Mesendoderm (in vitro differentiated cells): ENCODE measurements around the gene RABGAP1L.
"Not testable (repeated sequence)": the region's sequence is repeated elsewhere in the genome, so short reads cannot be mapped to it uniquely, and the experiment has no call there.

Source experiments
- DNase-seq: peaks from one replicate; pipeline ENCODE4 v3.0.0; 2013
- H2AK5ac ChIP-seq: 2 replicates; pipeline ENCODE4 v1.6.1; 2013; ENCODE audit warnings: low read length, inconsistent platforms
- H2BK120ac ChIP-seq: 2 replicates; pipeline ENCODE4 v1.6.1; 2013; ENCODE audit warnings: low read depth, mild to moderate bottlenecking, low read length, moderate library complexity, mixed read lengths
- H2BK15ac ChIP-seq: replicated peaks from 2 replicates; pipeline ENCODE4 v1.6.1; 2013; ENCODE audit warnings: low read depth, mild to moderate bottlenecking, moderate library complexity
- H2BK5ac ChIP-seq: 2 replicates; pipeline ENCODE4 v1.6.1; 2013; ENCODE audit warnings: low read length, inconsistent platforms
- H3K18ac ChIP-seq: 2 replicates; pipeline ENCODE4 v1.6.1; 2013; ENCODE audit warnings: mild to moderate bottlenecking, low read length, mixed read lengths
- H3K23ac ChIP-seq: one replicate; pipeline ENCODE4 v1.6.1; 2013; ENCODE audit warnings: low read length
- H3K27ac ChIP-seq: 2 replicates; pipeline ENCODE4 v1.5.1; 2013; ENCODE audit warnings: low read depth, mild to moderate bottlenecking, inconsistent platforms, low read length, moderate library complexity
- H3K27me3 ChIP-seq: 2 replicates; pipeline ENCODE4 v1.6.1; 2013; ENCODE audit warnings: low read length, control low read depth, mild to moderate bottlenecking, inconsistent platforms; ENCODE audit not compliant: insufficient read depth, poor library complexity
- H3K36me3 ChIP-seq: 2 replicates; pipeline ENCODE4 v1.6.1; 2013; ENCODE audit warnings: low read length, inconsistent platforms; ENCODE audit not compliant: control insufficient read depth, insufficient read depth
- H3K4ac ChIP-seq: one replicate; pipeline ENCODE4 v1.6.1; 2013; ENCODE audit warnings: low read depth, mild to moderate bottlenecking, low read length, moderate library complexity
- H3K4me1 ChIP-seq: 2 replicates; pipeline ENCODE4 v1.6.1; 2013; ENCODE audit warnings: low read depth, low read length, inconsistent platforms; ENCODE audit not compliant: control insufficient read depth
- H3K4me2 ChIP-seq: 2 replicates; pipeline ENCODE4 v1.6.1; 2013; ENCODE audit warnings: low read length
- H3K4me3 ChIP-seq: 2 replicates; pipeline ENCODE4 v1.5.1; 2013; ENCODE audit warnings: mild to moderate bottlenecking, low read length
- H3K56ac ChIP-seq: one replicate; pipeline ENCODE4 v1.6.1; 2013; ENCODE audit warnings: low read length
- H3K79me1 ChIP-seq: 2 replicates; pipeline ENCODE4 v1.6.1; 2013; ENCODE audit warnings: low read length, inconsistent platforms
- H3K79me2 ChIP-seq: 2 replicates; pipeline ENCODE4 v1.6.1; 2013; ENCODE audit warnings: mild to moderate bottlenecking, low read length; ENCODE audit not compliant: control insufficient read depth, insufficient read depth
- H3K9ac ChIP-seq: 2 replicates; pipeline ENCODE4 v1.6.1; 2013; ENCODE audit warnings: low read length, inconsistent platforms
- H4K5ac ChIP-seq: one replicate; pipeline ENCODE4 v1.6.1; 2013; ENCODE audit warnings: low read length
- H4K8ac ChIP-seq: one replicate; pipeline ENCODE4 v1.6.1; 2013; ENCODE audit warnings: low read depth, mild to moderate bottlenecking, control low read depth, low read length, moderate library complexity
- WGBS: extraction: QIAGEN DNeasy Blood & Tissue Kit; methylation state at CpG from one replicate; pipeline ENCODE4 v1.1.7; 2013; ENCODE audit warnings: low lambda C conversion rate, missing lambda C conversion rate; ENCODE audit not compliant: insufficient coverage; ENCODE audit errors: extremely low coverage; 5-methylcytosine and 5-hydroxymethylcytosine counted together

The RABGAP1L gene

DNA sequence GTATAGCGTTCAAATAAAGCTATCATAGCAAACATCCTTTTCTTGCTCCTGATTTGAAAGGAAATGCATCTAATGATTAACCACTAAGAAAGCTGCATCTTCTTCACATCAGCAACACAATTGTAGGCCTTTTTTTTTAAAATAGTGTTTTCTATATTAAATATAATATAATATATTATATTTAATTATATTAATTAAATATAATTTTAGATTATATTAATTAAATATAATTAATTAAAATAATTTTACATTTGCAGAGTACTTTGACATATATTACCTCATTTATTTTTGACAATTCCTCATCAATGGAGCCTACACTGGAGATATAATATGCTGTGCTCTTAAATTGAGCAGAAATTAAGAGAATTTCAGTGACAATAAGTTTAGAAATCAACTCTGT lies 481.5 kb downstream of the RABGAP1L start:
- no peak for DNase-seq
- Histone ChIP-seq H3K27me3 (no peaks in the 10 kb centered on the region), H3K4me1 (no peaks in the 10 kb centered on the region), H3K79me2 (no peaks in the 10 kb centered on the region), H3K18ac (no peak overlapping the region), H3K4me2 (no peak overlapping the region), H3K27ac (no peak overlapping the region), H4K5ac (no peak overlapping the region), H2BK5ac (no peak overlapping the region), H4K8ac (no peak overlapping the region), H3K79me1 (no peaks in the 10 kb centered on the region), H3K9ac (no peak overlapping the region), H3K23ac (no peak overlapping the region), H3K4me3 (no peak overlapping the region), H2BK15ac (no peak overlapping the region), H2AK5ac (no peak overlapping the region), H2BK120ac (no peak overlapping the region), H3K36me3 (no peaks in the 10 kb centered on the region), H3K56ac (no peak overlapping the region), H3K4ac (no peak overlapping the region)
- no CpG with 5 or more reads among the region's 1 CpG for WGBS

DNA sequence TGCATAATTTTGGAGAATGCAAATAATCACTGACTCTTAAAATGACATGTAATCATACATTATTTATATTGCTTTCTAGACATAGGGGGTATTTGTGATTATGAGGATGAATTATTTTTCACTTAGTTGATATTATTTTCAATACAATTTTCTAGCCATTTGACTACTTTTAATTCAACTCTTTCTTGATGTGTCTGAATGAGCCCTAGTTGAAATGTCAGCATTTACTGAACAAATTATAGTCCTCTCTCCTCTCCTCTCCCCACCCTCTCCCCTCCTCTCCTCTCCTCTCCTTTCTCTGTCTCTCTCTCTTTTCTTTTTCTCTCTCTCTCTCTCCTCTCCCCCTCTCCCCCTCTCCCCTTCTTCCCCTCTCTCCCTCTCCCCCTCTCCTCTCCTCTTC lies 483.1 kb downstream of the RABGAP1L start:
- H3K4ac ChIP-seq, result no peak overlapping the region
- no peak overlapping the region for H3K56ac ChIP-seq
- no peak overlapping the region for H2AK5ac ChIP-seq
- H3K79me1 ChIP-seq, result no peaks in the 10 kb centered on the region
- H2BK15ac ChIP-seq, result no peak overlapping the region
- H3K4me1 ChIP-seq, result no peaks in the 10 kb centered on the region
- no peak overlapping the region for H4K8ac ChIP-seq
- H3K23ac ChIP-seq, result no peak overlapping the region
- H3K9ac ChIP-seq, result no peak overlapping the region
- no peak overlapping the region for H3K4me2 ChIP-seq
- no peak overlapping the region for H3K4me3 ChIP-seq
- no peaks in the 10 kb centered on the region for H3K79me2 ChIP-seq
- H3K36me3 ChIP-seq, result no peaks in the 10 kb centered on the region
- no peak overlapping the region for H4K5ac ChIP-seq
- H3K27ac ChIP-seq, result no peak overlapping the region
- no peak overlapping the region for H2BK5ac ChIP-seq
- no peaks in the 10 kb centered on the region for H3K27me3 ChIP-seq
- H3K18ac ChIP-seq, result no peak overlapping the region
- H2BK120ac ChIP-seq, result no peak overlapping the region
- DNase-seq, result no peak

DNA sequence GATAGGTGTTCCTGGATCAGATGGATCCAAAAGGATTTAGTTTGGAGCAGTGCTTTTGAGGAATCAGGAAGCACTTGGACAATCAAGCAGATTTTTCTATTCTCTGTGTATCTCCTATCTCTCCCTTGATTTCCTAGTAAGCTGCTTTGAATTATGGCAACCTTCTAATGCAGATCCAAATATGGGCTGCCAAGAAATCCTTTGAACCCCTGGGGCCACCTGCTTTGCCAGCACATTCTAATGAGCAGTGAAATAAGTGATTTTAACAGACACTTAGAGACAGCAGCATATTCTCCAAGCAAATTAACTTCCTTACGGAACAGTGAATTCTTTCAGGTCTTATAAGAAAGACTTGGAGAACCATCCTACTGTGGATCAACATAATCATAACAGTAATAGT lies 483.9 kb downstream of the RABGAP1L start:
- Histone ChIP-seq H3K27ac (no peak overlapping the region), H2BK5ac (no peak overlapping the region), H3K4me1 (no peaks in the 10 kb centered on the region), H2AK5ac (no peak overlapping the region), H3K23ac (no peak overlapping the region), H3K36me3 (no peaks in the 10 kb centered on the region), H3K18ac (no peak overlapping the region), H3K27me3 (no peaks in the 10 kb centered on the region), H4K5ac (no peak overlapping the region), H3K79me1 (no peaks in the 10 kb centered on the region), H2BK120ac (no peak overlapping the region), H3K4me3 (no peak overlapping the region), H3K4ac (no peak overlapping the region), H2BK15ac (no peak overlapping the region), H3K56ac (no peak overlapping the region), H4K8ac (no peak overlapping the region), H3K79me2 (no peaks in the 10 kb centered on the region), H3K4me2 (no peak overlapping the region), H3K9ac (no peak overlapping the region)
- no peak for DNase-seq
- no CpG with 5 or more reads among the region's 1 CpG for WGBS

DNA sequence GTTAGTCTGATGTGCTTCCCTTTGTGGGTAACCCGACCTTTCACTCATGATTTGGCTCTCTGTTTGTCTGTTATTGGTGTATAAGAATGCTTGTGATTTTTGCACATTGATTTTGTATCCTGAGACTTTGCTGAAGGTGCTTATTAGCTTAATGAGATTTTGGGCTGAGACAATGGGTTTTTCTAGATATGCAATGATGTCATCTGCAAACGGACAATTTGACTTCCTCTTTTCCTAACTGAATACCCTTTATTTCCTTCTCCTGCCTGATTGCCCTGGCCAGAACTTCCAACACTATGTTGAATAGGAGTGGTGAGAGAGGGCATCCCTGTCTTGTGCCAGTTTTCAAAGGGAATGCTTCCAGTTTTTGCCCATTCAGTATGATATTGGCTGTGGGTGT lies 490.3 kb downstream of the RABGAP1L start:
- H3K18ac ChIP-seq, H2BK15ac ChIP-seq, H3K27ac ChIP-seq, H2AK5ac ChIP-seq, H3K4me3 ChIP-seq, H3K56ac ChIP-seq, H4K8ac ChIP-seq, H3K36me3 ChIP-seq, H3K4me1 ChIP-seq, H3K23ac ChIP-seq, H3K9ac ChIP-seq, H2BK5ac ChIP-seq, DNase-seq, H4K5ac ChIP-seq, H3K4ac ChIP-seq, H3K4me2 ChIP-seq, H3K27me3 ChIP-seq, H3K79me2 ChIP-seq, H3K79me1 ChIP-seq, H2BK120ac ChIP-seq: not testable (repeated sequence)
- no CpG with 5 or more reads among the region's 2 CpGs for WGBS

DNA sequence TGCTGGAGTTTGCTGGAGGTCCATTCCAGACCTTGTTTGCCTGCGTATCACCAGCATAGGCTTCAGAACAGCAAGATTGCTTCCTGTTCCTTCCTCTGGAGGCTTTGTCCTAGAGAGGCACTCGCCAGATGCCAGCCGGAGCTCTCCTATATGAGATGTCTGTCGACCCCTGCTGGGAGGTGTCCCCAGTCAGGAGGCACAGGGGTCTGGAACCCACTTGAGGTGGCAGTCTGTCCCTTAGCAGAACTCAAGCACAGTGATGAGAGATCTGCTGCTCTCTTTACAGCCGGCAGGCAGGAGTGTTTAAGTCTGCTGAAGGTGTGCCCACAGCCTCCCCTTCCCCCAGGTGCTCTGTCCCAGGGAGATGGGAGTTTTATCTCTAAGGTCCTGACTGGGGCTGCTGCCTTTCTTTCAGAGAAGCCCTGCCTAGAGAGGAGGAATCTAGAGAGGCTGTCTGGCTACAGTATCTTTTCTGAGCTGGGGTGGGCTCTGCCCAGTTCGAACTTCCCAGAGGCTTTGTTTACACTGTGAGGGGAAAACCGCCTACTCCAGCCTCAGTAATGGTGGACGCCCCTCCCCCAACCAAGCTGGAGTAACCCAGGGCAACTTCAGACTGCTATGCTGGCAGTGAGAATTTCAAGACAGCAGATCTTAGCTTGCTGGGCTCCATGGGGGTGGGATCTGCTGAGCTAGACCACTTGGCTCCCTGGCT lies 493.4 kb downstream of the RABGAP1L start:
- H4K5ac ChIP-seq, result no peak overlapping the region
- no peaks in the 10 kb centered on the region for H3K4me1 ChIP-seq
- H3K27ac ChIP-seq, result no peak overlapping the region
- no peak overlapping the region for H3K4ac ChIP-seq
- no peak overlapping the region for H2AK5ac ChIP-seq
- no peaks in the 10 kb centered on the region for H3K27me3 ChIP-seq
- H3K36me3 ChIP-seq, result no peaks in the 10 kb centered on the region
- no peak overlapping the region for H3K56ac ChIP-seq
- no peak overlapping the region for H3K4me2 ChIP-seq
- H2BK5ac ChIP-seq, result no peak overlapping the region
- no peak overlapping the region for H4K8ac ChIP-seq
- peak; percentile 65 for DNase-seq
- no peaks in the 10 kb centered on the region for H3K79me1 ChIP-seq
- no peak overlapping the region for H3K4me3 ChIP-seq
- H3K9ac ChIP-seq, result no peak overlapping the region
- no peak overlapping the region for H3K23ac ChIP-seq
- no peak overlapping the region for H2BK120ac ChIP-seq
- no peak overlapping the region for H2BK15ac ChIP-seq
- no CpG with 5 or more reads among the region's 8 CpGs for WGBS
- H3K79me2 ChIP-seq, result no peaks in the 10 kb centered on the region
- H3K18ac ChIP-seq, result no peak overlapping the region

DNA sequence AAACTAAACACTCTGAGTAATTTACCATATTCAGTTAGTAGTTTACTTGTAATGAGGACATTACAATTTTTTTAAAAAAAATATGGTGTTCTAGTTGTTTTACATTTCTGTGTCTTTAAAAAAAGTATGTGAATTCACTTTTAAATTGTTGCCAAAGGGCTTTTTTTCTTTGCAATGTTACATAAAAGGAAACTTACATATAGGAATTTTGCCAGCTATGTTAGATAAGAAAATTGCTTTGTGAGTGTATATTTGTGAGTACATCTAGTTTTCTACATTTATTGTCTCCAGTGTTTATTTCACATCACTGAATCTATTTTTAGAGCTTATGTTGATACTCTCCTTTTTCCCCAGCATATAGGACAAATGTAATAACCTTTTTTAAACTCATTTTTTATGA lies 495.2 kb downstream of the RABGAP1L start:
- Histone ChIP-seq H3K36me3 (no peaks in the 10 kb centered on the region), H3K56ac (no peak overlapping the region), H2BK15ac (no peak overlapping the region), H2BK5ac (no peak overlapping the region), H3K4ac (no peak overlapping the region), H3K4me1 (no peaks in the 10 kb centered on the region), H4K8ac (no peak overlapping the region), H3K18ac (no peak overlapping the region), H3K79me1 (no peaks in the 10 kb centered on the region), H3K23ac (no peak overlapping the region), H3K4me2 (no peak overlapping the region), H3K27ac (no peak overlapping the region), H3K79me2 (no peaks in the 10 kb centered on the region), H3K9ac (no peak overlapping the region), H4K5ac (no peak overlapping the region), H3K27me3 (no peaks in the 10 kb centered on the region), H3K4me3 (no peak overlapping the region), H2BK120ac (no peak overlapping the region), H2AK5ac (no peak overlapping the region)
- DNase-seq, result no peak
